Stimulated activated CD4-positive, alpha-beta T cell treated with anti-CD3 and anti-CD28 coated beads, Interleukin-12 subunit alpha, Interleukin-12 subunit beta, amount 100 ng/mL, for 4 hours (primary cell): ENCODE measurements around the gene RALY.
A peak's percentile ranks its signal among the peaks of the same experiment; 100 is the strongest.

ENCODE experiments used
- DNase-seq: peaks from one replicate; pipeline ENCODE4 v3.0.0-alpha.2; 2020

RALY gene

DNA sequence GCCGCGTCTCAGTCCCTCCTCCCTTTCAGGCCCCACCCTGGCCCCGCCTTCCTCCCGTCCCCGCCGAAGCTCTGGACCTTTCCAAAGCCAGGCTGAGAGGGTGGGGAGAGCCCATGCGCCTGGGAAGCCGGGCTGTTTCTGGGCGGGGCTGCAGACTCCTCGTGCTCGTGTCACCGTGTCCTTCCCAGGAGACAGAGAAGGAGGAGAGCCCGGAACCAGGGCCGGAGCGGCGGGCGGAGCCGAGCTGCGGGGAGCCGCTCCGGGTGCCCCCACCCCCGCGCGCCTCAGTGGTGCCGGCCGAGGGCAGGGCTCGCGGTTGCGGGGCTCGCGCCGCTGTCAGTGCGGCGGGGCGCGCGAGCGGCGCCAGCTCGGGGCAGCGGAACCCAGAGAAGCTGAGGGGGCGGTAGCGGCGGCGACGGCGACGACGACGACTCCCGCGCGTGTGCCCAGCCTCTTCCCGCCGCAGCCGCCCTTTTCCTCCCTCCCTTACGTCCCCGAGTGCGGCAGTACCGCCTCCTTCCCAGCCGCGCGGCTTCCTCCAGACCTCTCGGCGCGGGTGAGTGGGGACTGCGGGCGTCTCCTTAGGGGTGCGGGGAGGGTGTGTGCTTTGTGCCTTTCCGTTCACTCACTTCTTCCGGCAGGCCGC, at the start of gene RALY:
TSS of gene RALY (plus strand) at position 336 of the 646 bp plus-strand sequence. CDS start 78,164 bp downstream, outside the sequence.
- DNase-seq, result peak; percentile 95

DNA sequence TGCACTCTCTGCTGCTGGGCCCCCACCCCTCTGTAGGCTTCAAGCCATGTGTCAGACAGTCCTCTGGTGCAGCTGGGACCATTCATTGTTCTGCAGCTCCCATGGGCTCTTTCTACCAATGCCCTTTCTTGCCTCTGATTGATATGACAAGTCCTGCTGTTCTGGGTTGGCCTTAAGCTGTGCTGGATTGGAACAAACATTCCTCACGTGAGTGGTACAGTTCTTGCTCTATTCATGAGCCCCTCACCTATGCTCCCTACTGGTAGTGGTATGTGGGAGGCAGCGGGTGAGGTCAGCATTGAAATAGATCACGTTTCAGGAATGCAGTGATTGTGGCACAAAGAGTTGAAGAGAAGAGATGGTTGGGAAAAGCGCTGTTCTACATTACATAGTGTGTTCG, 48.8 kb upstream of the RALY start:
- no peak for DNase-seq

DNA sequence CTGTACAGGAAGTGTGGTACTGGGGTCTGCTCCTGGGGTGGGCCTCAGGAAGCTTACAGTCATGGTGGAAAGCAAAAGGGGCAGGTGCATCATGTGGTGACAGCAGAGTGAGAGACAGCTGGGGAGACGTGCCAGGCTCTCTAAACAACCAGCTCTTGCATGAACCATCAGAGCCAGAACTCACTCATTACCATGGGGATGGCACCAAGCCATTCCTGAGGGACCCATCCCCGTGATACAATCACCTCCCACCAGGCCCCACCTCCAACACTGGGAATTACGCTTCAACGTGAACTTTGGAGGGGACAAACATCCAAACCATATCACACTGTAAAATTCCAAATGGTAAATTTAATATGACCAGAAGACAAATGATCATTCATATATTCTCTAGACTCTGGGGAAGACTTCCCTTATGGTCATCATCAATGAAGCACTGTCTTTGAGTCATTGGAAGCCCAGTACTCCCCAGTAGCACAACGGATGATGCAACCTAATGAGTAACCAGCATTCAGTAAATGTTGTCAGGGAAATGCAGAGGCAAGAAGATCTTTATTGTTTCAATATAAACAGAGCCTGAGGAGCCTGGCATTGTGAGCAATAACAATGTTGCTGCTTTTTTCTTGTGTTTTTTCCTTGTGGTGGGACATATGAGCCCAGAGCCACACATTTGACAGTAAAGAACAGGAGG, 48.2 kb upstream of the RALY start:
- no peak for DNase-seq

DNA sequence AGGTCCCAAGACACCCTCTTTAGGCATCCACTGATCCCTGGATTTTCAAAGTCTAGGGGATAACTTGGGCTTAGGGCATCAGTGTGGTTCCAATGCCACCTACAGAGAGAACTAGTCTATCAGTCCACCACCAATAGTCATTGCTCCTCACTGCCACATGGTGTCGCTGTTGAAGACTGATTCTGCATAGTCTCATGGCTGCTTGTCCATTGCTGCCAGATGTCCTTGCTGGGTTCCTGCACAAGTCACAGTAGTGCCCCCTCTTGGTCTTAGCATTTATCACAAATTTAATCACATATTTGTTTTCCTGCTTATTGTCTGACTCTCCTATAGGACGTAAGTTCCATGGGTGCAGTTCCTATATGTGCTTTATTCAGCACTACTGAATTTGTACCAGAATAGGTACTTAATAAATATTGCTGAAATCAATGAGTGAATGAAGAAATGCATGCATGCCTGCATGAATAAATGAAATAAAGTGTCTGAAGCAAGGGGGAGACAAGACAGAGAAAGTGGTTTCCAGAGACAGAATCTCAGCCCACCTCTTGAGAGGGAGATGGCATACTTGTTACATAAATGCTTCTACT, 45.9 kb upstream of the RALY start:
- peak; percentile 4 for DNase-seq

DNA sequence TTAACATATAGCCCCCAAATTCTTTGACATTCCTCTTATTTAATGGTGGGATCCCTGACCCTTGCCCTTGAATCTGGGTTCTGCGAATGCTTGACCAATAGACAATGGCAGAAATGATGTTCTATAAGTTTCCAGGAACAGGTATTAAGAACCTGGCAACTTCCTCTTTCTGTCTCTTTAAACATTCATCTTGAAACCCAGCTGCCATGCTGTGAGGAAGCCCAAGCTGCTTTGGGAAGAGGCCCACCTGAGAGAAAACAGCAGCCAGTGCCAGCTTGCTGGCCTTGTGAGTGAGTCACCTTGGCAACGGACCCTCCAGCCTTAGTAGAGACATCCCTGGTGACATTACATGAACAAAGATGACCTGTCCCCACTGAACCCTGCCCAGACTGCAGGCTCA, 45.2 kb upstream of the RALY start:
- no peak for DNase-seq

GRCh38 chr20:33951171-33951570, 42.5 kb upstream of the RALY start:
- no peak for DNase-seq

DNA sequence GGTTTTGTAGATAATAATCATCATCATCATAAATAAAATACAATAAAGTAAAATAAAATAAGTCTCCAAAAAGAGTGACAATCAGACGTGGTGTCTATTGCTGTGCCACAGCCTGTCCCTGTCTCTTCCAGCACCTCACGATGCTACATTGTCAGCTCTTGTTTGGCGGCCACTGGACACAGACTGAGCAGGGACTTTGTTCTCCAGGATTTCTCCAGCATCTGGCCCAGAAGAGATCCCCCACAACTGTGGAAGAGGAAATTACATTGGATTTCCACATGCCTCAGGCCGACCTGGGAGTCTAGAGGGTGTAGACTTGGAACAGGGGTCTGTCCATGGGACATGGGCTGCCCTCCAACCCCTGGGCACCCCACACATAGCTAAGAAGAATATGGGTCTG, 39.2 kb upstream of the RALY start:
- DNase-seq, result no peak

DNA sequence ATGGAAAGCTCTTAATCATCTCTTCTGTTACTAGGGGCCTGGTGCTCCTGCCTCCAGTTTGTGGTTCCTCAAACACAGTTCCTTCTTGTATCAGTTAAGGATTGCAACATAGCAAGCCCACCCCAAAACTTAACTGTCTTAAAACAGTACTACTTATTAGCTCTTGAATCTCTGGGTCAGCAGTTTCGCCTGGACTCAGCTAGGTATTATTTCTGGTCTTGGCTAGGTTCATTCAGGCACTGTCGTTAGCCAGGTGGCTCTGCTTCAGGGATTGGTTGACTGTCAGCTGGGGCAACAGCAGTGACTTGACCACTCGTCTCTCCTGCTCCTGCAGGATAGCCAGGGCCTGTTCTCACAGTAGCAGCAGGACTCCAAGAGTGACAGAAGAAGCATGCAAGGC, 30.0 kb upstream of the RALY start:
- no peak for DNase-seq

- DNase-seq, result no peak
Observed at GRCh38 chr20:33964441-33964840, 29.3 kb upstream of the RALY start.

- DNase-seq, result no peak
Observed at GRCh38 chr20:33967126-33967525, 26.6 kb upstream of the RALY start.

DNA sequence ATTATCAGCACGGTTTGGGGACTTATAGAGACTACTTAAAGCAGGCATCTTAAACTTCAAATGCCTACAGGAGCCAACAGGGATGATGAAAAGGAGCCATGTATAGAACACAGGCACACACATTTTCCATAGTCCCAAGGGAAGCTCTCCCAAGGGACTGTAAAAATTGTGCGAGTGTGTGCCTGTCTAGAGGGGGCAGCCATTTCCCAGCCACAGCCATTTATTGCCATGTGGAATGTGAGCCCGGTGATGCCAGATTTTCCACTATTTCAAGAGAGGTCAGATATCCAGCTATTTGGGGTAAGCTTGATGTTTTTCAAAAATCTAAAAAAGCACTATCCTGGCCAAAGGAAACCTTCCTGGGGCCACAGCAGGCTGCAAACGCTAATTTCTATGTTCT, 24.1 kb upstream of the RALY start:
- DNase-seq, result no peak

GRCh38 chr20:33970229-33970628, 23.5 kb upstream of the RALY start:
- DNase-seq, result no peak

GRCh38 chr20:33971147-33971975, 22.4 kb upstream of the RALY start:
- no peak for DNase-seq

DNA sequence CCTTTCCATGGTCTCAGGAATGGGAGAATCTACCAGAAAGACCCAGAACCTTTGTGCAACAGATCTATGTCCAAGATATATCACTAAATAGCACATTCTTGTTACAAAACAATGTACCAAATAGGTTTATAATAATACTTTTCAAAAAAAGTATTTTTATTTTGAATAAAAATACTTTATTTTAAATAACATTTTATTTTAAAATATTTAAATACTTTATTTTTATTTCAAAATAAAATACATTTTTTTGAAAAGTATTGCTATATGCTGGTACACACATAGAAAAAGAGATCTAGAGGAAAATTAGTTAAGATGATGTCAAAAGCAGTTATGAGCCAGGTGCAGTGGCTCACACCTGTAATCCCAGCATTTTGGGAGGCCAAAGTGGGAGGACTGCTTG, 16.8 kb upstream of the RALY start:
- no peak for DNase-seq

DNA sequence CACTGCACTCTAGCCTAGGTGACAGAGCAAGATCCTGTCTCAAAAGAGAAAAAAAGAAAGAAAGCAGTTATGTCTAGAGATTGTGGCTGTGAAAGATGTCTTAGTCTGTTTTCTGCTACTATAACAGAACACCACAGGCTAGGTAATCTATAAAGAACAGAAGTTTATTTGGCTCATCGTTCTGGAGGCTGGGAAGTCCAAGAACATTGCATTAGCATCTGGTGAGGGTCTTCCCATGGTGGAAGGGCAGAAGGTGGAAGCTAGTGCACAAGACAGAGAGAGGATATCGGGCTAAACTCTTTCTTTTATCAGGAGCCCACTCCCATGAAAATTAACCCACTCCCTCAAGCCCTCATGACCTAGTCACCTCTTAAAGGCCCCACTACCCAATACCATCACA, 16.2 kb upstream of the RALY start:
- no peak for DNase-seq

GRCh38 chr20:33979094-33979493, 14.6 kb upstream of the RALY start:
- no peak for DNase-seq

- no peak for DNase-seq
Observed at GRCh38 chr20:33981347-33981746, 12.4 kb upstream of the RALY start.

DNA sequence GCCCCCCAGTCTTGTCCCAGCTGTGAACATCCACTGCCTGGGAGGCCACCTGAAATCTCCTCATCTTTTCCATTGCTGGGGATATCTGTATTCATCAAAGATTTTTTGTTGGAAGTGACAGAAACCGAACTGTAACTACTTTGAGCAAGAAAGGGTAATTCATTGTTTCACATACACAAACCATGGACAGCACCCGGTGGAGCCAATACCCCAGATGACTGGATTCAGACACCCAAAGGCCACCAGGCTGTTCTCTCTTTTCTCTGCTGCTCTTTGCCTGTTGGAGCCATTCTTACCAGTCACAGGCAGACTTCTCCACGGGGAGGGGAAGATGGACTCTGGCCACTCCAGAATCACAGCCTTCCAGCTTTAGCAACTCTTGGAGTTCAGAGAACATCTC, 11.7 kb upstream of the RALY start:
- no peak for DNase-seq

DNA sequence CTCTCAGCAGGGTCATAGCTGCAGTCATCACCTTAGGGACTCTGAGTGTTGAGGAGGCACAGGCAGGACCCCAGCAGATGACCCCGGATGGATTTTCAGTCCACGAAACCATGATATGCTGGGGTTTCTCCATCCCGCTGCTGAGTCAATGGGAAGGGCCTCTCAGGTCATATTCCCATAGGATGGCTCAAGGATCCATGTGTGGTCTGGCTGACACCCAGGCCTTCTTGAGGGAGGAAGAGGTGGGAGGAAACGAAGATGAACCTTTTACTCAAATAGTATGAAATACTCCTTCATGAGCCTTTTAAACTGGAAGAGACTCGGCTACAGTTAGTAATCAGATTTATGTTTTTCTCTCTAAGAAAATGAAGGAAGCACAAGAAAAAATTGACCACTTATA, 10.3 kb upstream of the RALY start:
- DNase-seq, result no peak

GRCh38 chr20:33984182-33984719, 9.5 kb upstream of the RALY start:
- no peak for DNase-seq

GRCh38 chr20:33985280-33985679, 8.4 kb upstream of the RALY start:
- DNase-seq, result no peak

GRCh38 chr20:33985830-33986229, 7.9 kb upstream of the RALY start:
- no peak for DNase-seq

DNA sequence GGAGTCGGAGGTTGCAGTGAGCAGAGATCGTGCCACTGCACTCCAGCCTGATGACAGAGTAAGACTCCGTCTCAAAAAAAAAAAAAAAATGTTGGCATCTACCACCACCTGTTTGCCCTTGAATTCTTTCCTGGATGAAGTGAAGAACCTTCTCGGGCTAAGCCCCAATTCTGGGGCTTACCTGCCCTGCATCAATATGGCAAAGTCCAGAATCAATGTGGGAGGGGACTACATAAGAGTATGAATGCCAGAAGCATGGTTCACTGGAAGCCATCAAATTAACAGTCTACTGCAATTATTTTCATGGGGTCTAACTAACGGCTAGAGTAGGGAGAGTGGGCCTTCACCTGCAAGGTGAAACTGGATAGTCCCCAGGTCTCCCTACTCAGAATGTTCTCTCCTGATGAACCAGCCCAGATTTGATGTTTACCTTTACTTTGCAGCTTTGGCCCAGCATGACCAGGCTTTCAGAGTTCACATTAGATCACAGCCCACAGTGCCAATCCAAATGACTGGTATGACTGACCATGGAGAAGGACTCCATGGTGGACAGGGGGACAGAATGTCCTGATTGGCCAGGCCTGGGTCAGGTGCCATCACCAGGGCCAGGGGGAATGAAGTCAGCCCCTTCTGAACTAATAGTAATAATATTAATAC, 7.0 kb upstream of the RALY start:
- no peak for DNase-seq
